Prostate gland (tissue), 2 donors: ENCODE data around the gene BRD2. TPM values are rescaled to one million over a fixed set of nuclear protein-coding genes. Genes with fewer than 3 reads are reported as not detected.

Experiments used
- DNase-seq: peaks from one replicate; pipeline ENCODE4 v3.0.0-alpha.2; 2019; ENCODE audit warnings: low spot score
- H3K27ac ChIP-seq, 2 donors: fragments of 200-600 bp; sonication (generic); 2 replicates each; pipeline ENCODE4 v1.5.1; 2017 to 2019
- H3K27me3 ChIP-seq: fragments of 200-600 bp; sonication (generic); replicated peaks from 2 replicates; pipeline ENCODE4 v1.5.1; 2019; ENCODE audit not compliant: insufficient read depth
- H3K36me3 ChIP-seq, 2 donors: fragments of 200-600 bp; sonication (generic); 1 replicate in 1 of 2; 2 replicates in 1 of 2; pipeline versions ENCODE4 v1.5.1 to v1.8.1; 2017 to 2019
- H3K4me1 ChIP-seq: fragments of 200-600 bp; sonication (generic); replicated peaks from 2 replicates; pipeline ENCODE4 v1.5.1; 2019
- H3K4me3 ChIP-seq, 2 donors: fragments of 200-600 bp; sonication (generic); 2 replicates each; pipeline ENCODE4 v1.5.1; 2017 to 2019
- H3K9me3 ChIP-seq: fragments of 200-600 bp; sonication (generic); 2 replicates; pipeline ENCODE4 v1.5.1; 2017
- CTCF ChIP-seq, 4 experiments: fragments of 200-600 bp in 2 of 4; fragments of 450-650 bp in 2 of 4; sonication (generic) in 2 of 4; IDR thresholded peaks; 1 replicate in 3 of 4; 2 replicates in 1 of 4; pipeline ENCODE4 v1.5.1; 2016 to 2019; ENCODE audit warnings: antibody characterized with exemption in 4 of 4, mild to moderate bottlenecking in 2 of 4, moderate library complexity in 2 of 4
- POLR2A ChIP-seq: fragments of 450-650 bp; IDR thresholded peaks from one replicate; pipeline ENCODE4 v1.6.1; 2016; ENCODE audit warnings: antibody characterized with exemption, mild to moderate bottlenecking
- POLR2AphosphoS5 ChIP-seq: sonication (generic); formaldehyde crosslinking; IDR thresholded peaks from one replicate; pipeline ENCODE4 v1.6.1; 2017; ENCODE audit warnings: antibody characterized with exemption
- WGBS: methylation state at CpG from one replicate; pipeline ENCODE4 v1.1.5; 2018; 5-methylcytosine and 5-hydroxymethylcytosine counted together
- intact Hi-C: fragments of 100-400 bp; cut with DNase I; formaldehyde crosslinking; loops from one replicate; pipeline ENCODE4 v1.14.2; 2022
- total RNA-seq, 2 donors: library from RNA; depleted of rRNA; stranded (reverse); fragments of >200 nt; gene quantifications; one replicate each; pipeline ENCODE4 v1.1.0, GENCODE V29; 2016

Gene BRD2
- total RNA-seq, 2 donors from 2014 or later: 153 to 252 TPM

- H3K4me3 ChIP-seq: no peak overlapping the region
- H3K27ac ChIP-seq: no peak overlapping the region
- no peaks in the 10 kb centered on the region for H3K27me3 ChIP-seq
Observed at GRCh38 chr6:32943864-32944649, 24.3 kb upstream of the BRD2 start.

GRCh38 chr6:32945108-32945760, 23.2 kb upstream of the BRD2 start:
- no peaks in the 10 kb centered on the region for H3K36me3 ChIP-seq
- H3K4me1 ChIP-seq: no peaks in the 10 kb centered on the region
- TF ChIP-seq POLR2AphosphoS5 (no peak), POLR2A (no peak), CTCF (IDR thresholded peaks at IDR 0.05) (no peak)
- no peak overlapping the region for H3K27ac ChIP-seq
- DNase-seq: no peak
- H3K27me3 ChIP-seq: no peaks in the 10 kb centered on the region
- H3K9me3 ChIP-seq: no peaks in the 10 kb centered on the region
- intact Hi-C loops: no loop called here
- H3K4me3 ChIP-seq: no peak overlapping the region
- WGBS: 78% methylated on average over 9 of the region's 9 CpGs

More at GRCh38 chr6:32943864-32944649, 24.3 kb upstream of the BRD2 start:
- no peak for TF ChIP-seq POLR2A
- TF ChIP-seq CTCF (IDR thresholded peaks at IDR 0.05): no peak
- TF ChIP-seq POLR2AphosphoS5: no peak
- no peaks in the 10 kb centered on the region for H3K36me3 ChIP-seq
- no peaks in the 10 kb centered on the region for H3K9me3 ChIP-seq
- 69% methylated on average over 4 of the region's 4 CpGs for WGBS
- H3K4me1 ChIP-seq: no peaks in the 10 kb centered on the region
- no peak for DNase-seq
- intact Hi-C loops: no loop called here

- intact Hi-C loops: no loop called here
- TF ChIP-seq POLR2AphosphoS5 (no peak), CTCF (IDR thresholded peaks at IDR 0.05) (no peak), POLR2A (no peak)
Observed at GRCh38 chr6:32945953-32946352, 22.4 kb upstream of the BRD2 start.

GRCh38 chr6:32946893-32947292, 21.5 kb upstream of the BRD2 start:
- intact Hi-C loops: no loop called here
- Histone ChIP-seq H3K36me3 (no peaks in the 10 kb centered on the region), H3K9me3 (no peaks in the 10 kb centered on the region), H3K4me1 (no peaks in the 10 kb centered on the region), H3K27ac (no peak overlapping the region), H3K27me3 (no peaks in the 10 kb centered on the region), H3K4me3 (no peak overlapping the region)
- TF ChIP-seq POLR2AphosphoS5: no peak
- TF ChIP-seq CTCF (IDR thresholded peaks at IDR 0.05): no peak
- TF ChIP-seq POLR2A: no peak
- DNase-seq: no peak

More at GRCh38 chr6:32945953-32946352, 22.4 kb upstream of the BRD2 start:
- no peak for DNase-seq
- Histone ChIP-seq H3K27ac (no peak overlapping the region), H3K9me3 (no peaks in the 10 kb centered on the region), H3K27me3 (no peaks in the 10 kb centered on the region), H3K36me3 (no peaks in the 10 kb centered on the region), H3K4me1 (no peaks in the 10 kb centered on the region), H3K4me3 (no peak overlapping the region)
